Chondrocyte (in vitro differentiated cells): ENCODE results near the gene DGKA. TPM values are rescaled to one million over a fixed set of nuclear protein-coding genes. Genes with fewer than 3 reads are reported as not detected.
"Not testable (repeated sequence)": the region's sequence is repeated elsewhere in the genome, so short reads cannot be mapped to it uniquely, and the experiment has no call there.

ENCODE experiments used
- DNase-seq: peaks from one replicate; pipeline ENCODE4 v3.0.0; 2021; ENCODE audit warnings: mixed read lengths, low spot score
- H3K27ac Mint-ChIP-seq: one replicate; pipeline ENCODE4 v1.8.0; 2021; ENCODE audit warnings: mild to moderate bottlenecking, moderate library complexity, mixed read lengths; ENCODE audit not compliant: unreplicated experiment
- H3K27me3 Mint-ChIP-seq: 2 replicates; pipeline ENCODE4 v1.8.0; 2021; ENCODE audit warnings: low read depth, mixed read lengths
- H3K36me3 Mint-ChIP-seq: 2 replicates; pipeline ENCODE4 v1.8.0; 2021; ENCODE audit warnings: low read depth, mixed read lengths
- H3K4me1 Mint-ChIP-seq: 2 replicates; pipeline ENCODE4 v1.8.0; 2021; ENCODE audit warnings: low read depth, mild to moderate bottlenecking, mixed read lengths
- H3K4me3 Mint-ChIP-seq: one replicate; pipeline ENCODE4 v1.8.0; 2021; ENCODE audit warnings: mild to moderate bottlenecking, moderate library complexity, mixed read lengths; ENCODE audit not compliant: unreplicated experiment
- H3K9me3 Mint-ChIP-seq: 2 replicates; pipeline ENCODE4 v1.8.0; 2021; ENCODE audit warnings: low read depth, mixed read lengths
- total RNA-seq: library from RNA; stranded (reverse); gene quantifications from 3 replicates; pipeline ENCODE4 v1.2.1, GENCODE V29; 2021
- TF ChIP-seq, protein P1 (sequence below): fragments of 200-600 bp; sonication (generic); IDR thresholded peaks from 2 replicates; pipeline ENCODE4 v1.5.0; 2021; ENCODE audit warnings: antibody characterized with exemption, mild to moderate bottlenecking, moderate library complexity

DGKA gene
- total RNA-seq, 1 donor from 2014 or later, result 66.4 TPM

- no peaks in the 10 kb centered on the region for H3K9me3 Mint-ChIP-seq
- DNase-seq, result no peak
- H3K4me1 Mint-ChIP-seq, result peaks cover 23% of the 10 kb centered on the region
- H3K36me3 Mint-ChIP-seq, result peaks cover 7% of the 10 kb centered on the region
- H3K4me3 Mint-ChIP-seq, result no peak overlapping the region
- H3K27ac Mint-ChIP-seq, result no peak overlapping the region
- no peaks in the 10 kb centered on the region for H3K27me3 Mint-ChIP-seq
- TF ChIP-seq, protein P1, sequence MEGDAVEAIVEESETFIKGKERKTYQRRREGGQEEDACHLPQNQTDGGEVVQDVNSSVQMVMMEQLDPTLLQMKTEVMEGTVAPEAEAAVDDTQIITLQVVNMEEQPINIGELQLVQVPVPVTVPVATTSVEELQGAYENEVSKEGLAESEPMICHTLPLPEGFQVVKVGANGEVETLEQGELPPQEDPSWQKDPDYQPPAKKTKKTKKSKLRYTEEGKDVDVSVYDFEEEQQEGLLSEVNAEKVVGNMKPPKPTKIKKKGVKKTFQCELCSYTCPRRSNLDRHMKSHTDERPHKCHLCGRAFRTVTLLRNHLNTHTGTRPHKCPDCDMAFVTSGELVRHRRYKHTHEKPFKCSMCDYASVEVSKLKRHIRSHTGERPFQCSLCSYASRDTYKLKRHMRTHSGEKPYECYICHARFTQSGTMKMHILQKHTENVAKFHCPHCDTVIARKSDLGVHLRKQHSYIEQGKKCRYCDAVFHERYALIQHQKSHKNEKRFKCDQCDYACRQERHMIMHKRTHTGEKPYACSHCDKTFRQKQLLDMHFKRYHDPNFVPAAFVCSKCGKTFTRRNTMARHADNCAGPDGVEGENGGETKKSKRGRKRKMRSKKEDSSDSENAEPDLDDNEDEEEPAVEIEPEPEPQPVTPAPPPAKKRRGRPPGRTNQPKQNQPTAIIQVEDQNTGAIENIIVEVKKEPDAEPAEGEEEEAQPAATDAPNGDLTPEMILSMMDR, result no peak
Measured at GRCh38 chr12:56001487-56002100, 70.6 kb downstream of the DGKA start.

DNA sequence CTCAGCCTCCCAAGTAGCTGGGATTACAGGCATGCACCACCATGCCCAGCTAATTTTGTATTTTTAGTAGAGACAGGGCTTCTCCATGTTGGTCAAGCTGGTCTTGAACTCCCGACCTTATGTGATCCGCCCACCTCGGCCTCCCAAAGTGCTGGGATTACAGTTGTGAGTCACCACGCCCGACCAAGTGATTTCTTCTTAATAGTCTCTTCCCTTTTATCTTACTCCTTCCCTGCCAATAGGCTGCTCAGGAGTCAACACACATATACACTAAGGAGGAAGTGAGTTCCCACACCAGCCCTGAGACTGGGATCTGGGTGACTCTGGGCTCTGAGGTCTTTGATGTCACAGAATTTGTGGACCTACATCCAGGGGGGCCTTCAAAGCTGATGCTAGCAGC lies 72.4 kb downstream of the DGKA start:
- not testable (repeated sequence) for H3K4me3 Mint-ChIP-seq, H3K9me3 Mint-ChIP-seq, H3K27ac Mint-ChIP-seq, H3K27me3 Mint-ChIP-seq, H3K36me3 Mint-ChIP-seq
- peaks cover 19% of the 10 kb centered on the region for H3K4me1 Mint-ChIP-seq
- peak; percentile 34 for DNase-seq

Other genes with a start within 250 kb of the DGKA start
- gene ITGA7, start 223.3 kb upstream of the DGKA start, total RNA-seq, result 5.6 to 32.4 TPM (median 31.6 TPM) in 3 replicates
- 67.3 to 78.4 TPM (median 77.2 TPM) in 3 replicates for gene BLOC1S1, start 215.1 kb upstream of the DGKA start, total RNA-seq
- gene RDH5, start 210.8 kb upstream of the DGKA start, total RNA-seq, result 2.3 to 3.7 TPM (median 3.2 TPM) in 3 replicates
- 1,244 to 1,365 TPM (median 1,317 TPM) in 3 replicates for gene CD63, start 202.2 kb upstream of the DGKA start, total RNA-seq
- gene GDF11, start 188.0 kb upstream of the DGKA start, total RNA-seq, result 17.8 to 19.1 TPM (median 18.3 TPM) in 3 replicates
- 54.0 to 58.8 TPM (median 58.7 TPM) in 3 replicates for gene SARNP, start 113.4 kb upstream of the DGKA start, total RNA-seq
- gene ORMDL2, start 113.1 kb upstream of the DGKA start, total RNA-seq, result 31.4 to 32.9 TPM (median 32.1 TPM) in 3 replicates
- 28.3 to 34.3 TPM (median 29.5 TPM) in 3 replicates for gene DNAJC14, start 101.6 kb upstream of the DGKA start, total RNA-seq
- 12.9 to 17.8 TPM (median 16.1 TPM) in 3 replicates for gene MMP19, start 88.2 kb upstream of the DGKA start, total RNA-seq
- gene PYM1, start 3.3 kb upstream of the DGKA start, total RNA-seq, result 17.3 to 26.4 TPM (median 19.0 TPM) in 3 replicates
- 0.45 to 1.1 TPM (median 0.82 TPM) in 3 replicates for gene PMEL, start 34.9 kb downstream of the DGKA start, total RNA-seq
- gene CDK2, start 35.7 kb downstream of the DGKA start, total RNA-seq, result 25.5 to 41.4 TPM (median 26.1 TPM) in 3 replicates
- gene RAB5B, start 42.9 kb downstream of the DGKA start, total RNA-seq, result 105 TPM in 3 replicates
- 11.4 to 18.2 TPM (median 13.9 TPM) in 3 replicates for gene SUOX, start 66.1 kb downstream of the DGKA start, total RNA-seq
- 5.3 to 6.1 TPM (median 5.7 TPM) in 3 replicates for gene IKZF4, start 89.9 kb downstream of the DGKA start, total RNA-seq
- gene RPS26, start 110.8 kb downstream of the DGKA start, total RNA-seq, result 15.8 to 27.8 TPM (median 19.5 TPM) in 3 replicates
- 0.52 to 1.7 TPM (median 1.4 TPM) in 3 replicates for gene ERBB3, start 149.0 kb downstream of the DGKA start, total RNA-seq
- 59.8 to 87.1 TPM (median 65.1 TPM) in 3 replicates for gene PA2G4, start 173.4 kb downstream of the DGKA start, total RNA-seq
- gene RPL41, start 185.5 kb downstream of the DGKA start, total RNA-seq, result 2,552 to 3,030 TPM (median 2,631 TPM) in 3 replicates
- gene ZC3H10, start 187.1 kb downstream of the DGKA start, total RNA-seq, result 5.0 to 11.2 TPM (median 8.0 TPM) in 3 replicates
- 127 to 155 TPM (median 144 TPM) in 3 replicates for gene ESYT1, start 197.1 kb downstream of the DGKA start, total RNA-seq
- 70.5 to 79.7 TPM (median 75.2 TPM) in 3 replicates for gene MYL6B, start 221.4 kb downstream of the DGKA start, total RNA-seq
- gene MYL6, start 227.2 kb downstream of the DGKA start, total RNA-seq, result 1,367 to 2,282 TPM (median 2,236 TPM) in 3 replicates